Measurements from ENCODE around the gene EPS8L3.
"Not testable (repeated sequence)": the region's sequence is repeated elsewhere in the genome, so short reads cannot be mapped to it uniquely, and the experiment has no call there.

DNA sequence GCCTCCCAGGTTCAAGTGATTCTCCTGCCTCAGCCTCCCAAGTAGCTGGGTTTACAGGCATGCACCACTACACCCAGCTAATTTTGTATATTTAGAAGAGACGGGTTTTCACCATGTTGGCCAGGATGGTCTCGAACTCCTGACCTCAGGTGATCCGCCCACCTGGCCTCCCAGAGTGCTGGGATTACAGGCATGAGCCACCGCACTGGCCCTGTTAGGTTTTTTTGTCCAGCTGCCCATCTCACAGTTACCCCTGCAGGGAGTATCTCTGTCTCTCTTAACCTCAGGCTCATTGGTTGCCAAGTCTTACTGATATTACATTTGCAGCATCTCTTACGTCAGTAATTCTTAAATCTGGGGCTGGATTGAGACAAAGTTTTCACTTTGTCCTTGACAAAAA is 7.4 kb downstream of the EPS8L3 start:
- TF ChIP-seq, protein P1, sequence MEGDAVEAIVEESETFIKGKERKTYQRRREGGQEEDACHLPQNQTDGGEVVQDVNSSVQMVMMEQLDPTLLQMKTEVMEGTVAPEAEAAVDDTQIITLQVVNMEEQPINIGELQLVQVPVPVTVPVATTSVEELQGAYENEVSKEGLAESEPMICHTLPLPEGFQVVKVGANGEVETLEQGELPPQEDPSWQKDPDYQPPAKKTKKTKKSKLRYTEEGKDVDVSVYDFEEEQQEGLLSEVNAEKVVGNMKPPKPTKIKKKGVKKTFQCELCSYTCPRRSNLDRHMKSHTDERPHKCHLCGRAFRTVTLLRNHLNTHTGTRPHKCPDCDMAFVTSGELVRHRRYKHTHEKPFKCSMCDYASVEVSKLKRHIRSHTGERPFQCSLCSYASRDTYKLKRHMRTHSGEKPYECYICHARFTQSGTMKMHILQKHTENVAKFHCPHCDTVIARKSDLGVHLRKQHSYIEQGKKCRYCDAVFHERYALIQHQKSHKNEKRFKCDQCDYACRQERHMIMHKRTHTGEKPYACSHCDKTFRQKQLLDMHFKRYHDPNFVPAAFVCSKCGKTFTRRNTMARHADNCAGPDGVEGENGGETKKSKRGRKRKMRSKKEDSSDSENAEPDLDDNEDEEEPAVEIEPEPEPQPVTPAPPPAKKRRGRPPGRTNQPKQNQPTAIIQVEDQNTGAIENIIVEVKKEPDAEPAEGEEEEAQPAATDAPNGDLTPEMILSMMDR (IDR thresholded peaks at IDR 0.05) = not testable (repeated sequence)
- TF ChIP-seq POLR2A (IDR thresholded peaks at IDR 0.05) = not testable (repeated sequence)
